Heart left ventricle (tissue), 16 donors: ENCODE data around the gene ADCY4. TPM values are rescaled to one million over a fixed set of nuclear protein-coding genes. Genes with fewer than 3 reads are reported as not detected.

ENCODE experiments used
- ATAC-seq, 4 donors: fragments of 200-7000 bp; cut with Tn5 transposase; one replicate each; pipeline ENCODE4 v1.9.1; 2020 to 2022; ENCODE audit warnings: moderate library complexity in 4 of 4, mild to moderate bottlenecking in 3 of 4, moderate number of reproducible peaks in 1 of 4
- DNase-seq, 5 donors: peaks; one replicate each; pipeline ENCODE4 v3.0.0-alpha.2; 2020
- H3K27ac ChIP-seq, 12 donors: fragments of 200-600 bp; sonication (generic) in 4 of 12; one replicate each; pipeline versions ENCODE4 v1.5.0 to v1.8.0; 2016 to 2022; ENCODE audit warnings: mild to moderate bottlenecking in 2 of 12
- H3K27me3 ChIP-seq, 9 donors: fragments of 200-600 bp; sonication (generic) in 2 of 9; one replicate each; pipeline versions ENCODE4 v1.5.1 to v1.8.0; 2016 to 2022; ENCODE audit warnings: mild to moderate bottlenecking in 3 of 9
- H3K36me3 ChIP-seq, 9 donors: fragments of 200-600 bp; sonication (generic) in 2 of 9; one replicate each; pipeline versions ENCODE4 v1.5.0 to v1.8.0; 2018 to 2022; ENCODE audit warnings: mild to moderate bottlenecking in 2 of 9
- H3K4me1 ChIP-seq, 12 donors: fragments of 200-600 bp; sonication (generic) in 4 of 12; one replicate each; pipeline versions ENCODE4 v1.5.0 to v1.8.0; 2016 to 2022; ENCODE audit warnings: mild to moderate bottlenecking in 3 of 12
- H3K4me3 ChIP-seq, 12 donors: fragments of 200-600 bp; sonication (generic) in 4 of 12; one replicate each; pipeline versions ENCODE4 v1.5.0 to v1.8.0; 2017 to 2022; ENCODE audit warnings: mild to moderate bottlenecking in 9 of 12, moderate library complexity in 4 of 12
- H3K9me3 ChIP-seq, 12 donors: fragments of 200-600 bp; sonication (generic) in 4 of 12; one replicate each; pipeline versions ENCODE4 v1.5.0 to v1.8.0; 2016 to 2022; ENCODE audit warnings: mild to moderate bottlenecking in 1 of 12
- POLR2A ChIP-seq, 2 donors: fragments of 450-650 bp; IDR thresholded peaks; one replicate each; pipeline ENCODE4 v1.6.1; 2017; ENCODE audit warnings: antibody characterized with exemption in 2 of 2, mild to moderate bottlenecking in 2 of 2, moderate library complexity in 2 of 2
- WGBS, 4 donors: extraction: QIAGEN DNeasy Blood & Tissue Kit in 2 of 4; methylation state at CpG; one replicate each; pipeline versions ENCODE4 v1.1.5 to v1.1.7; 2013 to 2018; 5-methylcytosine and 5-hydroxymethylcytosine counted together
- intact Hi-C, 10 donors: fragments of 100-400 bp; cut with DNase I; formaldehyde crosslinking; loops; one replicate each; pipeline versions ENCODE4 v1.11.1 to v1.14.2; 2022
- polyA plus RNA-seq, 2 donors: library from polyadenylated mRNA; stranded (reverse); fragments of 200-250 nt; gene quantifications; one replicate each; pipeline ENCODE4 v1.2.3, GENCODE V29; 2013
- total RNA-seq, 9 donors: library from RNA; depleted of rRNA in 2 of 9; stranded (reverse); fragments of >200 nt in 2 of 9; fragmentation: NEBNext Ultra II Directional in 3 of 9; extraction: Animal tissue kit (Norgen Biotek cat#: 25700) in 3 of 9; gene quantifications; one replicate each; pipeline versions ENCODE4 v1.1.0 to v1.2.4, GENCODE V29; 2016 to 2023
- TF ChIP-seq, protein P1 (sequence below), 12 donors: fragments of 200-600 bp; sonication (generic) in 4 of 12; IDR thresholded peaks; one replicate each; pipeline versions ENCODE4 v1.5.0 to v1.8.0; 2018 to 2022; ENCODE audit warnings: antibody characterized with exemption in 12 of 12, mild to moderate bottlenecking in 5 of 12
- donor health status: ischemic (EF 13 %, LVEDD 7.1; RV severe dilation, severe dysfunction).
- donor health status: healthy with polysubstance abuse.
- donor health status: DM: no; HTN: yes; CAD: no.
- donor health status: DM: no; HTN: no; CAD: no.
- donor health status: ischemic (EF 25% LVEDD 6.9; RV normal size, moderate dysfunction).
- donor health status: ischemic (EF 25% LVEDD 5.7; RV mildly dilated, moderate dysfunction).
- donor health status: healthy.
- donor health status: DM: yes; HTN: yes; CAD: no.
- donor health status: ischemic (EF 35%, LVEDD 5.7; RV mildly dilated, moderate dysfunction).
- donor health status: nonischemic (EF 11% LVEDD 7.7; RV severe dilation, severe dysfunction).
- donor health status: DM: yes; HTN: yes; CAD: no.
- donor health status: PGD.
- donor health status: ischemic (EF 29% LVEDD 5.4; RV normal size, mild dysfunction).
- donor health status: nonischemic (EF 23%, LVEDD 6.1; RV moderate dilation, normal function).

ADCY4 gene
- total and polyA plus RNA-seq, 11 donors, result 20.7 to 47.5 (median 27.5) TPM

GRCh38 chr14:24274101-24274543 lies 60.7 kb downstream of the ADCY4 start:
- ATAC-seq (peak in 1 of 4 donors; percentile 9), DNase-seq (no peak)
- H3K9me3 ChIP-seq, result no peaks in the 10 kb centered on the region
- peaks cover 0 to 76% (median 15%) of the 10 kb centered on the region in 12 donors for H3K4me1 ChIP-seq
- no peaks in the 10 kb centered on the region for H3K27me3 ChIP-seq
- no peak overlapping the region for H3K4me3 ChIP-seq
- TF ChIP-seq POLR2A (IDR thresholded peaks at IDR 0.05), result no peak
- TF ChIP-seq, protein P1, sequence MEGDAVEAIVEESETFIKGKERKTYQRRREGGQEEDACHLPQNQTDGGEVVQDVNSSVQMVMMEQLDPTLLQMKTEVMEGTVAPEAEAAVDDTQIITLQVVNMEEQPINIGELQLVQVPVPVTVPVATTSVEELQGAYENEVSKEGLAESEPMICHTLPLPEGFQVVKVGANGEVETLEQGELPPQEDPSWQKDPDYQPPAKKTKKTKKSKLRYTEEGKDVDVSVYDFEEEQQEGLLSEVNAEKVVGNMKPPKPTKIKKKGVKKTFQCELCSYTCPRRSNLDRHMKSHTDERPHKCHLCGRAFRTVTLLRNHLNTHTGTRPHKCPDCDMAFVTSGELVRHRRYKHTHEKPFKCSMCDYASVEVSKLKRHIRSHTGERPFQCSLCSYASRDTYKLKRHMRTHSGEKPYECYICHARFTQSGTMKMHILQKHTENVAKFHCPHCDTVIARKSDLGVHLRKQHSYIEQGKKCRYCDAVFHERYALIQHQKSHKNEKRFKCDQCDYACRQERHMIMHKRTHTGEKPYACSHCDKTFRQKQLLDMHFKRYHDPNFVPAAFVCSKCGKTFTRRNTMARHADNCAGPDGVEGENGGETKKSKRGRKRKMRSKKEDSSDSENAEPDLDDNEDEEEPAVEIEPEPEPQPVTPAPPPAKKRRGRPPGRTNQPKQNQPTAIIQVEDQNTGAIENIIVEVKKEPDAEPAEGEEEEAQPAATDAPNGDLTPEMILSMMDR (IDR thresholded peaks at IDR 0.05), result no peak
- peak overlapping the region in 4 of 12 donors; percentile 8 to 97 (median 30) for H3K27ac ChIP-seq
- intact Hi-C loops, result no loop called here
- peaks cover 0 to 9% (median 3%) of the 10 kb centered on the region in 9 donors for H3K36me3 ChIP-seq
- WGBS, 4 donors, result 48 to 67% (median 58%) methylated on average over 3 of the region's 3 CpGs

DNA sequence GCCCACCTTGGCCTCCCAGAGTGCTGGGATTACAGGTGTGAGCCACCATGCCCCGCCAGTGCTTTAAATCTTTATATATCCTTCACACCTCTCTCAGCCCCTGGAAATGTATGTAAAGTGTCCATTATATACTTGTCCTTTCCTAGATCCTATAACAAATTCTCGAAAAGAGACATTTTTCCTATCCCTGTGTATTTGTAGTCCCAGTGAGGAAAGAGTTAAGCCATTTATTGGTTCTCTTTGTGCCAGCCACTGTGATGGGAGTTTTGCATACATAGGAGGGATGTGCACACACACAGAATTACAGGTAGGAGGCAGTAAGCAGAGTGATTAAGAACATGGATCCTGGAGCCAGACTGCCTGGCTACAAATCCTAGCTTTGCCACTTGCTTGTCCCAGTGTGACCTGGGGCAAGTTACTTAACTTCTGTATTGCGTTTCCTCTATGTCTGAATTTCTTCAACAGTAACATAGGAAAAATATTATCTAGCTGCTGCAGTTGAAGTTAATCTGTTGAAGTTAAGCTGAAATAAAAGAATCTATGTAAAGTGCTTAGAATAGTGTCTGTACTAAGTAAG lies 61.4 kb downstream of the ADCY4 start:
- Histone ChIP-seq H3K9me3 (no peaks in the 10 kb centered on the region), H3K36me3 (peaks cover 0 to 14% (median 6%) of the 10 kb centered on the region in 9 donors), H3K27ac (peak overlapping the region in 4 of 12 donors; percentile 8 to 97 (median 30)), H3K27me3 (no peaks in the 10 kb centered on the region), H3K4me1 (peaks cover 0 to 70% (median 12%) of the 10 kb centered on the region in 12 donors), H3K4me3 (no peak overlapping the region)
- no peak for TF ChIP-seq POLR2A (IDR thresholded peaks at IDR 0.05)
- TF ChIP-seq, protein P1 (IDR thresholded peaks at IDR 0.05), result no peak
- ATAC-seq (no peak), DNase-seq (no peak)
- intact Hi-C loops, result no loop called here
- 47 to 86% (median 66%) methylated on average over 3 of the region's 3 CpGs for WGBS, 4 donors

GRCh38 chr14:24272467-24272866 lies 62.4 kb downstream of the ADCY4 start:
- Histone ChIP-seq H3K27ac (peak overlapping the region in 1 of 12 donors; percentile 97), H3K4me1 (peaks cover 0 to 59% (median 12%) of the 10 kb centered on the region in 12 donors), H3K4me3 (no peak overlapping the region), H3K9me3 (no peaks in the 10 kb centered on the region), H3K36me3 (peaks cover 0 to 24% (median 12%) of the 10 kb centered on the region in 9 donors), H3K27me3 (no peaks in the 10 kb centered on the region)
- WGBS, 4 donors, result 80 to 87% (median 85%) methylated on average over 2 of the region's 2 CpGs
- intact Hi-C loops, result no loop called here
- TF ChIP-seq, protein P1 (IDR thresholded peaks at IDR 0.05), result no peak
- no peak for TF ChIP-seq POLR2A (IDR thresholded peaks at IDR 0.05)
- no peak for DNase-seq
- no peak for ATAC-seq

GRCh38 chr14:24271834-24272263 lies 63.0 kb downstream of the ADCY4 start:
- peaks cover 0 to 53% (median 12%) of the 10 kb centered on the region in 12 donors for H3K4me1 ChIP-seq
- peak overlapping the region; percentile 67 to 98 (median 86) for H3K4me3 ChIP-seq
- no peaks in the 10 kb centered on the region for H3K9me3 ChIP-seq
- no peak for TF ChIP-seq POLR2A (IDR thresholded peaks at IDR 0.05)
- TF ChIP-seq, protein P1 (IDR thresholded peaks at IDR 0.05), result no peak
- peaks cover 0 to 31% (median 18%) of the 10 kb centered on the region in 9 donors for H3K36me3 ChIP-seq
- peak overlapping the region in 11 of 12 donors; percentile 89 to 99 (median 98) for H3K27ac ChIP-seq
- WGBS, 4 donors, result 24 to 30% (median 29%) methylated on average over 3 of the region's 3 CpGs
- H3K27me3 ChIP-seq, result no peaks in the 10 kb centered on the region
- no peak for DNase-seq
- no peak for ATAC-seq
- intact Hi-C loops, result loop anchor here in 2 of 10 donors (1.0 to 2.0 kb wide), 3 partner anchors 27 to 30 kb away; partner anchors contain the start of genes DHRS1 (in 1 of the 2), NOP9 (in 1 of the 2) and TINF2 (in 1 of the 2)
